ENCODE data around the gene CDH13. TPM values are rescaled to one million over a fixed set of nuclear protein-coding genes. Genes with fewer than 3 reads are reported as not detected.

Gene CDH13
- total and polyA plus RNA-seq, 9 of the 15 experiments (the other 6 are each of a cell fraction or from before 2014, with no cell fraction given) = 0.03 TPM; not detected in 8

DNA sequence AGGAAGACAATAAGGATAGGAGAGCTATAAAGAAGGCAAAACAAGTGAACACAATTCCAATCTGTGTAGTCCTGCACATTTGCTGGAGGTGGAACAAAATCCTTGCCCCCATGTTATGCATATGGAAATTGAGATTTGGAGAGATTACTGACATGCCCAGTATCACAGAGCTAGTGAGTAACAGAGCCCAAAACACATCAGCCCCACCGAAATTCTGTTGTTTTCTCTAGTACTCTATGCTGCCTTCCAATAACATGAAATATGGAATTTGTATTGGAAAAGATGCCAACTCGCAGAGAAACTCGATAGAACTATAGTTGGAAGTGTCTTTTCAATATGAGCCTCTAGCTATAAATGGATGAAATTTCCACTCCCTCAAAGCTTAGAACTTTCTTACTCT is 456.6 kb downstream of the CDH13 start:
- Histone ChIP-seq H3K27me3 (ENCODE audit: control insufficient read depth in 2 of 2, insufficient read depth in 2 of 2, low read length in 2 of 2) (no peaks in the 10 kb centered on the region), H3K4me3 (no peak overlapping the region), H3K4me2 (ENCODE audit: insufficient read depth, low read length) (no peak overlapping the region), H3K27ac (ENCODE audit: extremely low read depth, low read depth, low read length) (no peak overlapping the region), H3K79me2 (ENCODE audit: control insufficient read depth, insufficient read depth, low read length) (no peaks in the 10 kb centered on the region), H3K36me3 (ENCODE audit: control insufficient read depth, insufficient read depth, low read length) (no peaks in the 10 kb centered on the region), H4K20me1 (replicated peaks; ENCODE audit: control insufficient read depth, insufficient read depth, low read length) (no peaks in the 10 kb centered on the region), H3K9me3 (replicated peaks; ENCODE audit: control insufficient read depth, insufficient read depth, low read depth, low read length) (no peaks in the 10 kb centered on the region; the same call in 1 of the 2 replicates), H2AFZ (ENCODE audit: low read depth, low read length) (no peak overlapping the region), H3K4me1 (replicated peaks in 1 of 2; ENCODE audit: control insufficient read depth in 2 of 2, insufficient read depth in 2 of 2, low read length in 2 of 2) (no peaks in the 10 kb centered on the region), H3K9ac (ENCODE audit: insufficient read depth in 1 of 2, low read depth in 2 of 2, low read length in 2 of 2) (no peak overlapping the region), H3K9me1 (ENCODE audit: control insufficient read depth, insufficient read depth, low read length) (no peaks in the 10 kb centered on the region)
- TF ChIP-seq MEIS2 (IDR thresholded peaks at IDR 0.05; ENCODE audit: partially characterized antibody) = no peak
- no peak for TF ChIP-seq FOXJ3 (CRISPR knock-in tag; IDR thresholded peaks at IDR 0.05)
- TF ChIP-seq, protein P1, sequence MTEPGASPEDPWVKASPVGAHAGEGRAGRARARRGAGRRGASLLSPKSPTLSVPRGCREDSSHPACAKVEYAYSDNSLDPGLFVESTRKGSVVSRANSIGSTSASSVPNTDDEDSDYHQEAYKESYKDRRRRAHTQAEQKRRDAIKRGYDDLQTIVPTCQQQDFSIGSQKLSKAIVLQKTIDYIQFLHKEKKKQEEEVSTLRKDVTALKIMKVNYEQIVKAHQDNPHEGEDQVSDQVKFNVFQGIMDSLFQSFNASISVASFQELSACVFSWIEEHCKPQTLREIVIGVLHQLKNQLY (CRISPR knock-in tag; conservative IDR thresholded peaks at IDR 0.05) = no peak
- TF ChIP-seq SRSF1 (IDR thresholded peaks at IDR 0.05; ENCODE audit: low read depth, low read length) = no peak
- no peak for TF ChIP-seq CAMTA2 (CRISPR knock-in tag; conservative IDR thresholded peaks at IDR 0.05)
- TF ChIP-seq ZKSCAN1 (IDR thresholded peaks at IDR 0.05; ENCODE audit: low read depth, low read length) = no peak
- TF ChIP-seq NR4A1 (CRISPR knock-in tag; IDR thresholded peaks at IDR 0.05) = no peak
- TF ChIP-seq NR4A1 (tag; IDR thresholded peaks at IDR 0.05) = no peak
- no peak for TF ChIP-seq NR2C1 (IDR thresholded peaks at IDR 0.05)
- TF ChIP-seq NR2C1 (tag; IDR thresholded peaks at IDR 0.05) = no peak
- TF ChIP-seq, protein P2, sequence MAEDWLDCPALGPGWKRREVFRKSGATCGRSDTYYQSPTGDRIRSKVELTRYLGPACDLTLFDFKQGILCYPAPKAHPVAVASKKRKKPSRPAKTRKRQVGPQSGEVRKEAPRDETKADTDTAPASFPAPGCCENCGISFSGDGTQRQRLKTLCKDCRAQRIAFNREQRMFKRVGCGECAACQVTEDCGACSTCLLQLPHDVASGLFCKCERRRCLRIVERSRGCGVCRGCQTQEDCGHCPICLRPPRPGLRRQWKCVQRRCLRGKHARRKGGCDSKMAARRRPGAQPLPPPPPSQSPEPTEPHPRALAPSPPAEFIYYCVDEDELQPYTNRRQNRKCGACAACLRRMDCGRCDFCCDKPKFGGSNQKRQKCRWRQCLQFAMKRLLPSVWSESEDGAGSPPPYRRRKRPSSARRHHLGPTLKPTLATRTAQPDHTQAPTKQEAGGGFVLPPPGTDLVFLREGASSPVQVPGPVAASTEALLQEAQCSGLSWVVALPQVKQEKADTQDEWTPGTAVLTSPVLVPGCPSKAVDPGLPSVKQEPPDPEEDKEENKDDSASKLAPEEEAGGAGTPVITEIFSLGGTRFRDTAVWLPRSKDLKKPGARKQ (CRISPR knock-in tag; IDR thresholded peaks at IDR 0.05) = no peak
- TF ChIP-seq GABPB2 (CRISPR knock-in tag; conservative IDR thresholded peaks at IDR 0.05) = no peak
- TF ChIP-seq ZNF696 (CRISPR knock-in tag; conservative IDR thresholded peaks at IDR 0.05) = no peak
- no peak for TF ChIP-seq MAFK (IDR thresholded peaks at IDR 0.05; ENCODE audit: low read length)
- TF ChIP-seq ASH1L (IDR thresholded peaks at IDR 0.05; ENCODE audit: borderline replicate concordance, low read depth, partially characterized antibody) = no peak
- TF ChIP-seq YY1 (IDR thresholded peaks at IDR 0.05; ENCODE audit: borderline replicate concordance in 1 of 3, control insufficient read depth in 1 of 3, extremely low read depth in 1 of 3, insufficient read depth in 3 of 3, insufficient read length in 1 of 3, insufficient replicate concordance in 2 of 3, low read depth in 1 of 3, low read length in 2 of 3) = no peak
- no peak for TF ChIP-seq FOXA3 (CRISPR knock-in tag; conservative IDR thresholded peaks at IDR 0.05 in 1 of 2, IDR thresholded peaks at IDR 0.05 in 1 of 2)
- TF ChIP-seq, protein P3, sequence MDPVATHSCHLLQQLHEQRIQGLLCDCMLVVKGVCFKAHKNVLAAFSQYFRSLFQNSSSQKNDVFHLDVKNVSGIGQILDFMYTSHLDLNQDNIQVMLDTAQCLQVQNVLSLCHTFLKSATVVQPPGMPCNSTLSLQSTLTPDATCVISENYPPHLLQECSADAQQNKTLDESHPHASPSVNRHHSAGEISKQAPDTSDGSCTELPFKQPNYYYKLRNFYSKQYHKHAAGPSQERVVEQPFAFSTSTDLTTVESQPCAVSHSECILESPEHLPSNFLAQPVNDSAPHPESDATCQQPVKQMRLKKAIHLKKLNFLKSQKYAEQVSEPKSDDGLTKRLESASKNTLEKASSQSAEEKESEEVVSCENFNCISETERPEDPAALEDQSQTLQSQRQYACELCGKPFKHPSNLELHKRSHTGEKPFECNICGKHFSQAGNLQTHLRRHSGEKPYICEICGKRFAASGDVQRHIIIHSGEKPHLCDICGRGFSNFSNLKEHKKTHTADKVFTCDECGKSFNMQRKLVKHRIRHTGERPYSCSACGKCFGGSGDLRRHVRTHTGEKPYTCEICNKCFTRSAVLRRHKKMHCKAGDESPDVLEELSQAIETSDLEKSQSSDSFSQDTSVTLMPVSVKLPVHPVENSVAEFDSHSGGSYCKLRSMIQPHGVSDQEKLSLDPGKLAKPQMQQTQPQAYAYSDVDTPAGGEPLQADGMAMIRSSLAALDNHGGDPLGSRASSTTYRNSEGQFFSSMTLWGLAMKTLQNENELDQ (CRISPR knock-in tag; IDR thresholded peaks at IDR 0.05; ENCODE audit: borderline replicate concordance) = no peak
- no peak for TF ChIP-seq C11orf30 (IDR thresholded peaks at IDR 0.05; ENCODE audit: low read depth)
- TF ChIP-seq KAT2B (IDR thresholded peaks at IDR 0.05; ENCODE audit: low read depth, low read length) = no peak
- ATAC-seq = no peak
- no peak for DNase-seq (ENCODE audit: extremely low read depth in 1 of 4, low spot score in 3 of 4)
- 0% methylated on average over 3 of the region's 3 CpGs for WGBS (ENCODE audit: insufficient coverage, low coverage, missing lambda C conversion rate)
- ChIA-PET CTCF (ENCODE audit: low intra/inter-chr PET ratio) (no interaction called here), POLR2A (interaction anchor here (0.6 kb wide), 1 partner anchor 164 kb away, joined by 4 read pairs; no protein-coding TSS in a partner anchor)
- no peak for FAIRE-seq
- intact Hi-C loops (cut with micrococcal nuclease) (no loop called here), in situ Hi-C loops (cut with MboI) (no loop called here)
- no TSS peak for BruUV-seq (replicated peaks)

Data from K562 (cell line).